Activated CD8-positive, alpha-beta memory T cell treated with anti-CD3 and anti-CD28 coated beads, Interleukin-2, amount 10 ng/mL, durations not matched to agents 7 days and 5 days (primary cell): Measurements from ENCODE around the gene SENP2. TPM values are rescaled to one million over a fixed set of nuclear protein-coding genes. Genes with fewer than 3 reads are reported as not detected.

Source experiments
- total RNA-seq, 2 experiments: library from RNA; stranded (reverse); gene quantifications; one replicate each; pipeline ENCODE4 v1.2.3, GENCODE V29; 2021

The SENP2 gene
- total RNA-seq, 2 experiments from 2014 or later, result 28.8 to 31.4 TPM

Other genes starting within 250 kb of the SENP2 start
- 10 to 100 TPM in 1 of 2 experiments, 1 to 10 TPM in 1; 9.9 to 13.9 TPM for gene MAP3K13, start 223.2 kb upstream of the SENP2 start, total RNA-seq
- 10 to 100 TPM; 16.3 to 20.4 TPM for gene TMEM41A, start 87.3 kb upstream of the SENP2 start, total RNA-seq
- gene LIPH, start 33.7 kb upstream of the SENP2 start, total RNA-seq, result not detected
- under 1 TPM in 1 of 2 experiments, not detected in 1; 0.09 TPM for gene IGF2BP2, start 238.7 kb downstream of the SENP2 start, total RNA-seq